Lung (tissue), 12 donors: ENCODE data around the gene DDX41. TPM values are rescaled to one million over a fixed set of nuclear protein-coding genes. Genes with fewer than 3 reads are reported as not detected.

Experiments used
- ATAC-seq: fragments of 200-7000 bp; cut with Tn5 transposase; one replicate; pipeline ENCODE4 v1.9.1; 2020; ENCODE audit warnings: moderate number of reproducible peaks; ENCODE audit not compliant: insufficient read depth, low FRiP score
- DNase-seq, 3 donors: peaks; one replicate each; pipeline ENCODE4 v3.0.0-alpha.2; 2013 to 2017
- H3K27ac ChIP-seq, 2 donors: one replicate each; pipeline ENCODE4 v1.5.1; 2013; ENCODE audit warnings: mild to moderate bottlenecking in 2 of 2, moderate library complexity in 2 of 2, control low read depth in 1 of 2, inconsistent platforms in 1 of 2, low read depth in 1 of 2, low read length in 1 of 2
- H3K27me3 ChIP-seq, 3 donors: one replicate each; pipeline ENCODE4 v1.5.1; 2013; ENCODE audit warnings: low read length in 2 of 3; ENCODE audit not compliant: control insufficient read depth in 3 of 3, insufficient read depth in 3 of 3
- H3K36me3 ChIP-seq, 4 donors: one replicate each; pipeline ENCODE4 v1.5.1; 2013; ENCODE audit warnings: low read length in 4 of 4, mild to moderate bottlenecking in 1 of 4, moderate library complexity in 1 of 4; ENCODE audit not compliant: control insufficient read depth in 4 of 4, insufficient read depth in 4 of 4
- H3K4me1 ChIP-seq, 5 donors: one replicate each; pipeline ENCODE4 v1.5.1; 2013; ENCODE audit warnings: low read length in 5 of 5, mild to moderate bottlenecking in 2 of 5, moderate library complexity in 1 of 5; ENCODE audit not compliant: control insufficient read depth in 5 of 5, insufficient read depth in 5 of 5
- H3K4me3 ChIP-seq: one replicate; pipeline ENCODE4 v1.5.1; 2013; ENCODE audit warnings: mild to moderate bottlenecking, control low read depth, moderate library complexity
- H3K9ac ChIP-seq, 2 donors: one replicate each; pipeline ENCODE4 v1.5.1; 2013; ENCODE audit warnings: low read length in 2 of 2, control low read depth in 1 of 2; ENCODE audit not compliant: insufficient read depth in 1 of 2
- H3K9me3 ChIP-seq, 4 donors: one replicate each; pipeline ENCODE4 v1.5.1; 2013; ENCODE audit warnings: low read length in 3 of 4, mild to moderate bottlenecking in 1 of 4, moderate library complexity in 1 of 4; ENCODE audit not compliant: control insufficient read depth in 4 of 4, insufficient read depth in 3 of 4
- CTCF ChIP-seq: IDR thresholded peaks from 2 replicates; pipeline ENCODE4 v1.5.1; 2012; ENCODE audit warnings: mild to moderate bottlenecking; ENCODE audit errors: control extremely low read depth, extremely low read depth
- WGBS, 2 donors: extraction: QIAGEN DNeasy Blood & Tissue Kit; methylation state at CpG; one replicate each; pipeline ENCODE4 v1.1.7; 2013; 5-methylcytosine and 5-hydroxymethylcytosine counted together
- polyA plus RNA-seq, 2 donors: library from polyadenylated mRNA; stranded (reverse); fragments of 200-250 nt; gene quantifications; one replicate each; pipeline ENCODE4 v1.2.1, GENCODE V29; 2013
- total RNA-seq, 2 donors: library from RNA; depleted of rRNA in 1 of 2; stranded (reverse); fragments of >200 nt in 1 of 2; gene quantifications; one replicate each; pipeline ENCODE4 v1.2.1, GENCODE V29; 2014 to 2021
- donor health status: control.
- donor health status: control.
- donor health status: Bipolar disorder and iron deficiency.
- donor health status: healthy.
- donor health status: DM: yes; HTN: yes; CAD: no.

The DDX41 gene
- total and polyA plus RNA-seq, 4 donors, result 63.2 to 110 (median 73.6) TPM

- ATAC-seq (no peak), DNase-seq (no peak)
- H3K9ac ChIP-seq, result no peak overlapping the region
- 90 to 92% methylated on average over 5 of the region's 5 CpGs for WGBS, 2 donors
- no peak overlapping the region for H3K27ac ChIP-seq
- H3K27me3 ChIP-seq, result no peaks in the 10 kb centered on the region
- H3K9me3 ChIP-seq, result no peaks in the 10 kb centered on the region
- peaks cover 0 to 3% (median 2%) of the 10 kb centered on the region in 4 donors for H3K36me3 ChIP-seq
- peaks cover 0 to 14% (median 4%) of the 10 kb centered on the region in 5 donors for H3K4me1 ChIP-seq
- TF ChIP-seq CTCF, result no peak
- no peak overlapping the region for H3K4me3 ChIP-seq
Measured at GRCh38 chr5:177557796-177558195, 41.0 kb upstream of the DDX41 start.

- no peaks in the 10 kb centered on the region for H3K9me3 ChIP-seq
- H3K4me1 ChIP-seq, result peaks cover 4 to 19% (median 7%) of the 10 kb centered on the region in 5 donors
- no peak overlapping the region for H3K4me3 ChIP-seq
- WGBS, 2 donors, result 43 to 57% methylated on average over 4 of the region's 4 CpGs
- no peaks in the 10 kb centered on the region for H3K27me3 ChIP-seq
- no peak overlapping the region for H3K27ac ChIP-seq
- peaks cover 0 to 9% (median 4%) of the 10 kb centered on the region in 4 donors for H3K36me3 ChIP-seq
- TF ChIP-seq CTCF, result no peak
- DNase-seq, result peak in 1 of 3 donors; percentile 38
- no peak overlapping the region for H3K9ac ChIP-seq
- no peak for ATAC-seq
Measured at GRCh38 chr5:177557041-177557647, 40.4 kb upstream of the DDX41 start.

DNA sequence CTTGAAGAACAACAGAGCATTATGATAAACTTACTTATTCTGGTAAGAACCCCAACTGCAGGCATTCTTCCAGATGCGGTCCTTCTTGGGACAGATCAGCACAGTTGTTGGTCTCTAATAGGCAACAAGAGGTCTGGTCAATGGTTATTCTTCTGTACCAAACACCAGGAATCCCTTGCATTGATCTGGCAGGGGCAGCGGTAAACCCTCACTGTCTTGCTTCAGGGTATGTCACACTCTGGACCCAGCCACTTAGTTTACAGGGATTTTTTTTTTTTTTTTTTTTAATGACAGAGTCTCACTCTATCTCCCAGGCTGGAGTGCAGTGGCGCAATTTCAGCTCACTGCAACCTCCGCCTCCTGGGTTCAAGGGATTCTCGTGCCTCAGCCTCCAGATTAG is 38.9 kb upstream of the DDX41 start:
- Histone ChIP-seq H3K4me1 (peaks cover 4 to 19% (median 7%) of the 10 kb centered on the region in 5 donors), H3K9me3 (no peaks in the 10 kb centered on the region), H3K4me3 (no peak overlapping the region), H3K27me3 (no peaks in the 10 kb centered on the region), H3K27ac (no peak overlapping the region), H3K36me3 (peaks cover 0 to 16% (median 7%) of the 10 kb centered on the region in 4 donors), H3K9ac (no peak overlapping the region)
- no peak for TF ChIP-seq CTCF
- ATAC-seq (no peak), DNase-seq (no peak)
- WGBS, 2 donors, result 93 to 96% methylated on average over 5 of the region's 5 CpGs

DNA sequence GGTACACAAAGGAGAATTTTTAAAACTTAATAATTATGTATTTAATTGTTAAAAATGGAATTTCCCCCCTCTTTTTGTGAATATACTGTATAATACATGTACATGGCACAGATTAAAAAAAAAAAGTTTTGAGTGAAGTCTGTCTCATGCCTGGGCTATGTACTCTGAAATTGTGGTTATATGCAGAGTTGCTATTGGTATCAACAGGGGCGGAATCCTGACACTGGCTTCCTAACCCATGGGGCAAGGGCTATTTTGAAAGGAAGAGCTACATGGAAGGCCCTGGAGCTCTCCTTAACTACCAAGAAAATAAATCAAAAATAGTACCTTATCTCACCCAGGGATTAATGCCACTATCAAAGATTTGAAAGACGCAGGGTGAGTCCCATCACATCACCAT is 38.5 kb upstream of the DDX41 start:
- no peak for DNase-seq
- no peak overlapping the region for H3K4me3 ChIP-seq
- ATAC-seq, result no peak
- H3K27me3 ChIP-seq, result no peaks in the 10 kb centered on the region
- peaks cover 0 to 16% (median 10%) of the 10 kb centered on the region in 4 donors for H3K36me3 ChIP-seq
- WGBS, 2 donors, result 96 to 99% methylated on average over 2 of the region's 2 CpGs
- H3K4me1 ChIP-seq, result peaks cover 4 to 19% (median 7%) of the 10 kb centered on the region in 5 donors
- no peak for TF ChIP-seq CTCF
- H3K9ac ChIP-seq, result no peak overlapping the region
- H3K27ac ChIP-seq, result no peak overlapping the region
- H3K9me3 ChIP-seq, result no peaks in the 10 kb centered on the region
